Ascending aorta (tissue), 2 donors: Measurements from ENCODE around the gene NAMPT. TPM values are rescaled to one million over a fixed set of nuclear protein-coding genes. Genes with fewer than 3 reads are reported as not detected.

ENCODE experiments used
- DNase-seq, 2 donors: peaks; one replicate each; pipeline ENCODE4 v3.0.0-alpha.2; 2019; ENCODE audit warnings: low spot score in 2 of 2
- H3K27ac ChIP-seq, 2 donors: fragments of 200-600 bp; sonication (generic); one replicate each; pipeline ENCODE4 v1.5.1; 2016 to 2017; ENCODE audit warnings: mild to moderate bottlenecking in 1 of 2
- H3K27me3 ChIP-seq: fragments of 200-600 bp; sonication (generic); one replicate; pipeline ENCODE4 v1.5.1; 2017
- H3K36me3 ChIP-seq, 2 donors: fragments of 200-600 bp; sonication (generic); one replicate each; pipeline ENCODE4 v1.5.1; 2016
- H3K4me1 ChIP-seq, 2 donors: fragments of 200-600 bp; sonication (generic); one replicate each; pipeline ENCODE4 v1.5.1; 2016 to 2017; ENCODE audit warnings: mild to moderate bottlenecking in 1 of 2
- H3K4me3 ChIP-seq, 2 donors: fragments of 200-600 bp; sonication (generic); one replicate each; pipeline ENCODE4 v1.5.1; 2016 to 2017; ENCODE audit warnings: mild to moderate bottlenecking in 1 of 2
- H3K9me3 ChIP-seq, 2 donors: fragments of 200-600 bp; sonication (generic); one replicate each; pipeline ENCODE4 v1.5.1; 2016
- intact Hi-C: fragments of 100-400 bp; cut with DNase I; formaldehyde crosslinking; loops from one replicate; pipeline ENCODE4 v1.15.1; 2023
- total RNA-seq: library from RNA; depleted of rRNA; stranded (reverse); fragments of >200 nt; gene quantifications from one replicate; pipeline ENCODE4 v1.1.0, GENCODE V29; 2016
- TF ChIP-seq, protein P1 (sequence below), 3 experiments: fragments of 200-600 bp in 2 of 3; fragments of 450-650 bp in 1 of 3; sonication (generic) in 2 of 3; IDR thresholded peaks; one replicate each; pipeline ENCODE4 v1.5.1; 2016 to 2019; ENCODE audit warnings: antibody characterized with exemption in 3 of 3, mild to moderate bottlenecking in 1 of 3, moderate library complexity in 1 of 3

The NAMPT gene
- total RNA-seq, 1 donor from 2014 or later, result 128 TPM

DNA sequence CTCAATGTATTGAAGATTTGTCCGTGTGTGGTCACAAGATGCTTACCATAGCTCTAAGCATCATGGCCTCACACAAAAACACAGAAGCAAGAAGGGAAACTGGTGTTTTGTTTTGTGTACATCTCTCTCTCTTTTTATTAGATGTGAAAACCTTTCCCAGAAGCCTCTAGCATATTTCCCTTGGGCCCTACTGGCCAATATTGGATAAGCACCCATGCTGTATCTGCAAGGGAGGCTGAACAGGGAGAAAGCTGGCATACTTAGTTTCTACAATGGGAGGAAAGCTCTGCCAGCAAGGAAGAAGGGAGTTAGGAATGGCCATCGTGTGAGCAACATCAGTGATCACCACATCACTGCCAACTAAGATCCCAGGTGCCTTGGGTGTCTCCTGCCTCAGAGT is 9.6 kb upstream of the NAMPT start:
- TF ChIP-seq, protein P1, sequence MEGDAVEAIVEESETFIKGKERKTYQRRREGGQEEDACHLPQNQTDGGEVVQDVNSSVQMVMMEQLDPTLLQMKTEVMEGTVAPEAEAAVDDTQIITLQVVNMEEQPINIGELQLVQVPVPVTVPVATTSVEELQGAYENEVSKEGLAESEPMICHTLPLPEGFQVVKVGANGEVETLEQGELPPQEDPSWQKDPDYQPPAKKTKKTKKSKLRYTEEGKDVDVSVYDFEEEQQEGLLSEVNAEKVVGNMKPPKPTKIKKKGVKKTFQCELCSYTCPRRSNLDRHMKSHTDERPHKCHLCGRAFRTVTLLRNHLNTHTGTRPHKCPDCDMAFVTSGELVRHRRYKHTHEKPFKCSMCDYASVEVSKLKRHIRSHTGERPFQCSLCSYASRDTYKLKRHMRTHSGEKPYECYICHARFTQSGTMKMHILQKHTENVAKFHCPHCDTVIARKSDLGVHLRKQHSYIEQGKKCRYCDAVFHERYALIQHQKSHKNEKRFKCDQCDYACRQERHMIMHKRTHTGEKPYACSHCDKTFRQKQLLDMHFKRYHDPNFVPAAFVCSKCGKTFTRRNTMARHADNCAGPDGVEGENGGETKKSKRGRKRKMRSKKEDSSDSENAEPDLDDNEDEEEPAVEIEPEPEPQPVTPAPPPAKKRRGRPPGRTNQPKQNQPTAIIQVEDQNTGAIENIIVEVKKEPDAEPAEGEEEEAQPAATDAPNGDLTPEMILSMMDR (IDR thresholded peaks at IDR 0.05), result no peak
- Histone ChIP-seq H3K4me1 (no peaks in the 10 kb centered on the region), H3K27me3 (no peaks in the 10 kb centered on the region), H3K4me3 (no peak overlapping the region), H3K27ac (no peak overlapping the region), H3K36me3 (no peaks in the 10 kb centered on the region), H3K9me3 (no peaks in the 10 kb centered on the region)
- no peak for DNase-seq
- intact Hi-C loops, result no loop called here

DNA sequence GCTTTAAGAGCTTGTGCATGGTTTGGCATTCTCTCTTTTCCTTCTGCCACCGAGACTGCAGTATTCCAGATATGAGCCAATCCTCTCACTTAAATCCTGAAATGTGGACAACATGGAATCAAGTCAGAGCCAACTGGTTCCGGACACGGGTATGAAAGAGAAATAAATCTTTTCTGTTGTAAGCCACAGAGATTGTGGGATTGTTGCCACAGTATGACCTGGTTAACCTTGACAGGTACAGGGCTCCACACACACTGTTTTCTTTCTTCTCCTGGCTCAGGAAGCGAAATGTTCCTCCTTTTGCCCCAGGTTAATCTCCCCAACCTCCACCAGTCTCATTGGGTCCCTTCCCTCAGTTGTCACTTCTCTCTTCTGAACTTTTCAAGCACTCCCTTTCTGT is 6.5 kb upstream of the NAMPT start:
- Histone ChIP-seq H3K4me1 (no peaks in the 10 kb centered on the region), H3K27ac (no peak overlapping the region), H3K36me3 (no peaks in the 10 kb centered on the region), H3K27me3 (no peaks in the 10 kb centered on the region), H3K4me3 (no peak overlapping the region), H3K9me3 (no peaks in the 10 kb centered on the region)
- intact Hi-C loops, result no loop called here
- TF ChIP-seq, protein P1 (IDR thresholded peaks at IDR 0.05), result no peak
- DNase-seq, result no peak

DNA sequence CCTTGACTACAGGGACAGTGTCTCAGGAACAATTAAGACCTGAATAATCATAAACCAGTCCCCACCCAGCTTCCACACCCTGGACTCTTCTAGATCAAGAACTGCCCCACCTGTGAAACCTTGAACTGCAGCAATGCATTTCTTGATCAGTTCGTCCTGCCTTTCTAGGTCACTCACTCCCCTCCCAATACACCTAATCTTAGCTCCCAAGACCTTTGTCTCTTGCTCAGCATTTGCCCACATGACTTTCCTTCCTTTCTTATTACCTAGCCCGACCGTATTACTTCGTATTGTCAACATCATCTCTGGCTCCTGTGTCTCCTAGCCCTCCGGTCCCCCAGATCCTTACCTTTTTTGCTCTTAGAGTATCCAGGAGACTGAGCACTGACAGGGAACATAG is 5.5 kb upstream of the NAMPT start:
- H3K4me1 ChIP-seq, result no peaks in the 10 kb centered on the region
- no peak overlapping the region for H3K4me3 ChIP-seq
- H3K36me3 ChIP-seq, result no peaks in the 10 kb centered on the region
- TF ChIP-seq, protein P1 (IDR thresholded peaks at IDR 0.05), result no peak
- no peak for DNase-seq
- intact Hi-C loops, result no loop called here
- H3K27me3 ChIP-seq, result no peaks in the 10 kb centered on the region
- H3K9me3 ChIP-seq, result no peaks in the 10 kb centered on the region
- no peak overlapping the region for H3K27ac ChIP-seq

DNA sequence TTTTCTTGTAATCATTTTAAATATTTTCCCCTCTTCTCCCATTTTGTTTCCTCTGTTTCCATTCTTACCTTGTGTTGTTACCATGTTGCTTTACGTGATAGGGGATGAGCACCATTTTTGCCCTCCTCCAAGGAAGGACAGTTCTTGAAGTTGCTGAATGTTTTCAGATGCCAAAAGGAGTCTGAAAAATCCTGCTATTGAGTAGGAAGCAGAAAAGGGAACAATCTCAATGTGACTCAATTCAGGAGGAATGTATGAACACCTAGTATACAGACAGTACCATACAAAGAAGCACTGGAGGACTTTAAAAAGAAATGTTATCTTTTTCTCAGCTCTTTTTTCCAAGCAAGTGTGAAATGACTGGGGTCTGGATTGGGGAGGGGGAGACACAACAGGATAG is 5.1 kb upstream of the NAMPT start:
- DNase-seq, result no peak
- no peaks in the 10 kb centered on the region for H3K36me3 ChIP-seq
- H3K4me3 ChIP-seq, result no peak overlapping the region
- H3K27ac ChIP-seq, result no peak overlapping the region
- H3K9me3 ChIP-seq, result no peaks in the 10 kb centered on the region
- no peaks in the 10 kb centered on the region for H3K27me3 ChIP-seq
- intact Hi-C loops, result loop anchor here (5.0 to 10.0 kb wide), 5 partner anchors 178 to 1455 kb away; partner anchors contain the start of genes CBLL1, HBP1 and SYPL1
- TF ChIP-seq, protein P1 (IDR thresholded peaks at IDR 0.05), result no peak
- H3K4me1 ChIP-seq, result no peaks in the 10 kb centered on the region

DNA sequence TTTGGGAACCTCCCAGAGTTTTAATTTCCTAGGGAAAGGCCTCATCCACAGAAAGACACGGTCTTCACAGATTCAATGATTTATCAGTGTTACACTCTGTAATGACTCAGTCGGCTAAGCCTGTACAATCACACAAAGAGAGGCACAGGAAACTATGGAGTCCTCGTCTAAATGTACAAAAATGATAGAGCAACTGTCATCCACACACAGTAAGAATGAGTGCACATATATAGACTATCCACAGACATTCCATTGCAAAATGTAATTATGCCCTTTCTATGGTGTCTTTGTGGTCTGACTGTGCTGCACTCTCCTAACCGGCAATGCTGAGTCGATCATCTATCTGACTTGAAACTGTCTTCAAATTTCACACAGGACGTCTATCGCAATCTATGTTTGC is 3.5 kb upstream of the NAMPT start:
- Histone ChIP-seq H3K4me1 (no peaks in the 10 kb centered on the region), H3K9me3 (no peaks in the 10 kb centered on the region), H3K27ac (no peak overlapping the region), H3K4me3 (no peak overlapping the region), H3K36me3 (no peaks in the 10 kb centered on the region), H3K27me3 (no peaks in the 10 kb centered on the region)
- DNase-seq, result no peak
- intact Hi-C loops, result loop anchor here (5.0 to 10.0 kb wide), 5 partner anchors 176 to 1457 kb away; partner anchors contain the start of genes CBLL1, HBP1 and SYPL1
- TF ChIP-seq, protein P1 (IDR thresholded peaks at IDR 0.05), result no peak

DNA sequence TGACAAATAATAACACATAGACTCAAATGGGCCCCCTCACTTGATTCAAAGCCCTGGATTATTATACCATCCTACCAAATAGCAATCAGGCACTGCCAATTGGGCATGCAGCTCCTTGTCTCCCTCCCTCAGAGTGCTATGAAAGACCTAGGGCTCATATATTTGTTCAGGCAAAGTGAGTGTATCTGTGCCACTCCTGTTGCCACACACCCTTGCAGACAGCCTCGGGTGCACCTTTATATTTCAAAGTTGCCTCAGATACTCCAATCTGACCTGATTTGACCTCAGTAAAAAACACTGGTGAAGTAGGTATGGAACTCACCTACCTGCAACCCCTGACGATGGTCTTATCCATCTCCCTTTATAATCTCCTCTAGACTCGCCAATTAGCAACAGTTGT is 3.0 kb upstream of the NAMPT start:
- no peak for DNase-seq
- Histone ChIP-seq H3K27me3 (no peaks in the 10 kb centered on the region), H3K4me1 (peaks cover 0 to 1% of the 10 kb centered on the region in 2 donors), H3K4me3 (no peak overlapping the region), H3K36me3 (no peaks in the 10 kb centered on the region), H3K9me3 (no peaks in the 10 kb centered on the region), H3K27ac (no peak overlapping the region)
- intact Hi-C loops, result loop anchor here (5.0 to 10.0 kb wide), 5 partner anchors 175 to 1457 kb away; partner anchors contain the start of genes CBLL1, HBP1 and SYPL1
- TF ChIP-seq, protein P1 (IDR thresholded peaks at IDR 0.05), result no peak
